Myometrial cell (primary cell): Measurements from ENCODE around the gene CHMP1B. TPM values are rescaled to one million over a fixed set of nuclear protein-coding genes. Genes with fewer than 3 reads are reported as not detected.

Source experiments
- total RNA-seq: library from RNA; depleted of rRNA; stranded (reverse); fragments of >200 nt; gene quantifications from 2 replicates; pipeline ENCODE4 v1.2.3, GENCODE V29; 2015

The CHMP1B gene, protein sequence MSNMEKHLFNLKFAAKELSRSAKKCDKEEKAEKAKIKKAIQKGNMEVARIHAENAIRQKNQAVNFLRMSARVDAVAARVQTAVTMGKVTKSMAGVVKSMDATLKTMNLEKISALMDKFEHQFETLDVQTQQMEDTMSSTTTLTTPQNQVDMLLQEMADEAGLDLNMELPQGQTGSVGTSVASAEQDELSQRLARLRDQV
- total RNA-seq = 25.7 and 25.9 TPM in 2 replicates

DNA sequence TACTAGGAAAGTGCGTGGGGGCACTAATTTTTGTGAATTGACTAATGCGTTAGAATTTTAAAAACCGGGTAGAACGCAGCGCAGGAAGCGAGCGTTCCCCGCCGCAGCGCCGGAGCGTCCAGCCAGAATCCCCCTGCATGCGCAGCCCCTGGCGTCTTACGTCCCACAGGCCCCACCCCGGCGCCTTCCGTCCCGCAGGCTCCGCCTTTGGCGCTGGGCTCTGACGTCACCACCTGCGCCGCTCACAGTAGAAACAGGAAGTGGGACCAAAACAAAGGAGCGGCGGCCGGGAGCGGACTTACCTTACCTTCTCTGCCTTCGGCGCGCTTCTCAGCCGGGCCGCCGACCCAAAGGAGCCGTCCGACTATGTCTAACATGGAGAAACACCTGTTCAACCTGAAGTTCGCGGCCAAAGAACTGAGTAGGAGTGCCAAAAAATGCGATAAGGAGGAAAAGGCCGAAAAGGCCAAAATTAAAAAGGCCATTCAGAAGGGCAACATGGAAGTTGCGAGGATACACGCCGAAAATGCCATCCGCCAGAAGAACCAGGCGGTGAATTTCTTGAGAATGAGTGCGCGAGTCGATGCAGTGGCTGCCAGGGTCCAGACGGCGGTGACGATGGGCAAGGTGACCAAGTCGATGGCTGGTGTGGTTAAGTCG lies at the start of gene CHMP1B:
Gene CHMP1B (plus strand): TSS at position 268 of the 660 bp plus-strand sequence. CDS start 99 bp downstream, at position 367.

Other genes starting within 250 kb of the CHMP1B start
- not detected in 2 replicates for gene SLC35G4, start 241.8 kb upstream of the CHMP1B start, total RNA-seq
- 0.29 TPM in 1 of 2 replicates, not detected in the other for gene GNAL, start 162.1 kb upstream of the CHMP1B start, total RNA-seq
- 23.0 and 33.4 TPM in 2 replicates for gene MPPE1, start 56.9 kb downstream of the CHMP1B start, total RNA-seq
- 16.8 and 21.3 TPM in 2 replicates for gene IMPA2, start 130.1 kb downstream of the CHMP1B start, total RNA-seq
- not detected in 2 replicates for gene ANKRD62, start 242.4 kb downstream of the CHMP1B start, total RNA-seq